ENCODE results near the gene OSBP2. TPM values are rescaled to one million over a fixed set of nuclear protein-coding genes. Genes with fewer than 3 reads are reported as not detected.

Gene OSBP2
- total and polyA plus RNA-seq, 10 of the 15 experiments (the other 5 are each of a cell fraction or from before 2014, with no cell fraction given), result 0.11 to 7.7 (median 3.6) TPM

DNA sequence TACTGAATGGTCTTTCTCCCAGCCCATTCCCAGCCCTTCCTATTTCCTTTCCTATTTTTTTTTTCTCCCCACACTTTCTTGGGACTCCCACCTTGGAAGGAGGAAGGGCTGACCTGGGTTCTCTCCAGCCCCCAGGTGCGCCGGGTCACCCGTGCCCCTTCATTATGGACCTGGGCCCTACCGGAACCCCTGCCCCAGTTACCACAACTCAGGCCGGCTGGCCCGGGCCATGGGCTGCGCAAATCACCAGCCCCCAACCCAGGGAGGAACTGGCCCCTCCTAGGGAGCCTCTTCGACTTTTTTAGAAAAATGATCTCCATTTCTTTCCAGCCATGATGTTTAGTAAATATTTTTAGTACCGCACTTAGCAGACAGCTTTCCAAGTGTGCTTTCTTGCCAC is 211.7 kb downstream of the OSBP2 start:
- Histone ChIP-seq H3K27me3 (replicated peaks in 1 of 2; ENCODE audit: control insufficient read depth in 2 of 2, insufficient read depth in 2 of 2, low read length in 1 of 2) (no peaks in the 10 kb centered on the region), H3K4me3 (no peak overlapping the region), H3K9me3 (replicated peaks; ENCODE audit: control insufficient read depth, insufficient read depth, low read length) (no peaks in the 10 kb centered on the region), H3K4me2 (ENCODE audit: control insufficient read depth, insufficient read depth) (no peak overlapping the region), H3K79me2 (ENCODE audit: control insufficient read depth, insufficient read depth, low read length) (no peaks in the 10 kb centered on the region), H3K4me1 (ENCODE audit: control insufficient read depth, insufficient read depth, low read length) (peaks cover 9% of the 10 kb centered on the region), H2AFZ (ENCODE audit: control insufficient read depth, low read depth, low read length) (no peak overlapping the region), H3K27ac (ENCODE audit: control insufficient read depth, insufficient read depth) (no peak overlapping the region), H3K9ac (ENCODE audit: control insufficient read depth, insufficient read depth, low read length) (no peak overlapping the region), H4K20me1 (ENCODE audit: control insufficient read depth, insufficient read depth) (no peaks in the 10 kb centered on the region), H3K36me3 (ENCODE audit: control insufficient read depth in 2 of 2, insufficient read depth in 2 of 2, low read length in 1 of 2) (peaks cover 0 to 6% of the 10 kb centered on the region in 2 experiments; a peak in 2 of 4 replicates)
- CTCF ChIA-PET, result interaction anchor here (5.9 kb wide), 1 partner anchor 15 kb away, joined by 45 read pairs; no protein-coding TSS in a partner anchor
- 82% methylated on average over 9 of the region's 9 CpGs for WGBS (ENCODE audit: insufficient coverage, insufficient replicate concordance, low lambda C conversion rate, missing lambda C conversion rate)
- in situ Hi-C loops (cut with MboI), result loop anchor here (25.0 kb wide), 2 partner anchors 144 to 269 kb away; partner anchors contain the start of gene SLC35E4
- SMC1A ChIA-PET (ENCODE audit: uncharacterized antibody, unreplicated experiment), result no interaction called here
- TF ChIP-seq, protein P1, sequence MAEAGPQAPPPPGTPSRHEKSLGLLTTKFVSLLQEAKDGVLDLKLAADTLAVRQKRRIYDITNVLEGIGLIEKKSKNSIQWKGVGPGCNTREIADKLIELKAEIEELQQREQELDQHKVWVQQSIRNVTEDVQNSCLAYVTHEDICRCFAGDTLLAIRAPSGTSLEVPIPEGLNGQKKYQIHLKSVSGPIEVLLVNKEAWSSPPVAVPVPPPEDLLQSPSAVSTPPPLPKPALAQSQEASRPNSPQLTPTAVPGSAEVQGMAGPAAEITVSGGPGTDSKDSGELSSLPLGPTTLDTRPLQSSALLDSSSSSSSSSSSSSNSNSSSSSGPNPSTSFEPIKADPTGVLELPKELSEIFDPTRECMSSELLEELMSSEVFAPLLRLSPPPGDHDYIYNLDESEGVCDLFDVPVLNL (IDR thresholded peaks at IDR 0.05; ENCODE audit: low read depth, low read length), result no peak
- TF ChIP-seq MEF2B (IDR thresholded peaks at IDR 0.05; ENCODE audit: partially characterized antibody, poor library complexity, severe bottlenecking), result no peak
- no peak for TF ChIP-seq RAD51 (IDR thresholded peaks at IDR 0.05)
- intact Hi-C loops (cut with micrococcal nuclease; ENCODE audit: unreplicated experiment), result no loop called here
- ATAC-seq (no peak), DNase-seq (ENCODE audit: low read depth, low spot score) (no peak), FAIRE-seq (no peak)
- BruUV-seq (replicated peaks), result no TSS peak
- POLR2A ChIA-PET, result no interaction called here
- RAD21 ChIA-PET (ENCODE audit: unreplicated experiment), result no interaction called here

DNA sequence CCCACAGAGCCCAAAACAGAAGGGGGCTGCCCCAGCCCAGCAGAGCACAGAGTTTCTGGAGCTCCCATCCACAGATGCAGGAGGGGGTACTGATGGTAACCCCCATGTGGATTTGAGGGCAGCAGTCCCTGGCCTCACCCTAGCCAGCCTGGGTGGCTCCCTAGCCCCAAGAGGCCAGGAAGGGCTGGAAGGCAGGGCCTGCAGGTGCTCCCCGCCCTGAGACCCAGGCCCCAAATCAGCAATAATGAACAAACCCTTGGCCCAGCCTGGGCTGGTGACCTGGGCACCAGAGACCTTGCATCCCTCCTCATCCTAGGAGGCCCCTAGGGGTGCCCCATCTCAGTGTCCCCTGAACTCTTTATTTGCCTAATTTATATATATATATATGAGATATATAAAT is 212.3 kb downstream of the OSBP2 start:
- no peak overlapping the region for H3K4me2 ChIP-seq (ENCODE audit: control insufficient read depth, insufficient read depth)
- no peak overlapping the region for H3K9ac ChIP-seq (ENCODE audit: control insufficient read depth, insufficient read depth, low read length)
- H3K4me3 ChIP-seq, result no peak overlapping the region
- H4K20me1 ChIP-seq (ENCODE audit: control insufficient read depth, insufficient read depth), result no peaks in the 10 kb centered on the region
- H3K79me2 ChIP-seq (ENCODE audit: control insufficient read depth, insufficient read depth, low read length), result no peaks in the 10 kb centered on the region
- no TSS peak for BruUV-seq (replicated peaks)
- ChIA-PET CTCF (interaction anchor here (5.9 kb wide), 1 partner anchor 15 kb away, joined by 45 read pairs; no protein-coding TSS in a partner anchor), SMC1A (ENCODE audit: uncharacterized antibody, unreplicated experiment) (no interaction called here), RAD21 (ENCODE audit: unreplicated experiment) (interaction anchor here (1.3 kb wide), 1 partner anchor 143 kb away, joined by 6 read pairs; no protein-coding TSS in a partner anchor), POLR2A (no interaction called here)
- H3K4me1 ChIP-seq (ENCODE audit: control insufficient read depth, insufficient read depth, low read length), result peaks cover 9% of the 10 kb centered on the region
- in situ Hi-C loops (cut with MboI), result loop anchor here (25.0 kb wide), 2 partner anchors 145 to 270 kb away; partner anchors contain the start of gene SLC35E4
- DNase-seq (ENCODE audit: low read depth, low spot score) (no peak), ATAC-seq (no peak), FAIRE-seq (no peak)
- H3K36me3 ChIP-seq (ENCODE audit: control insufficient read depth in 2 of 2, insufficient read depth in 2 of 2, low read length in 1 of 2), result peaks cover 0 to 6% of the 10 kb centered on the region in 2 experiments; a peak in 2 of 4 replicates
- no peaks in the 10 kb centered on the region for H3K27me3 ChIP-seq (replicated peaks in 1 of 2; ENCODE audit: control insufficient read depth in 2 of 2, insufficient read depth in 2 of 2, low read length in 1 of 2)
- intact Hi-C loops (cut with micrococcal nuclease; ENCODE audit: unreplicated experiment), result no loop called here
- no peaks in the 10 kb centered on the region for H3K9me3 ChIP-seq (replicated peaks; ENCODE audit: control insufficient read depth, insufficient read depth, low read length)
- WGBS (ENCODE audit: insufficient coverage, insufficient replicate concordance, low lambda C conversion rate, missing lambda C conversion rate), result 60% methylated on average over 1 of the region's 1 CpG
- H2AFZ ChIP-seq (ENCODE audit: control insufficient read depth, low read depth, low read length), result no peak overlapping the region
- H3K27ac ChIP-seq (ENCODE audit: control insufficient read depth, insufficient read depth), result no peak overlapping the region
- TF ChIP-seq SUZ12 (IDR thresholded peaks at IDR 0.05; ENCODE audit: unreplicated experiment) (no peak), NFYA (IDR thresholded peaks at IDR 0.05; ENCODE audit: borderline replicate concordance, low read depth, low read length) (no peak), POU2F2 (IDR thresholded peaks at IDR 0.05; ENCODE audit: borderline replicate concordance, low read depth, low read length) (no peak), CHD4 (IDR thresholded peaks at IDR 0.05) (no peak), ZSCAN29 (IDR thresholded peaks at IDR 0.05) (no peak), FOXM1 (IDR thresholded peaks at IDR 0.05; ENCODE audit: low read depth, low read length) (no peak), CEBPB (IDR thresholded peaks at IDR 0.05; ENCODE audit: borderline replicate concordance in 1 of 2, low read depth in 2 of 2, low read length in 2 of 2) (no peak)
- TF ChIP-seq, protein P2, sequence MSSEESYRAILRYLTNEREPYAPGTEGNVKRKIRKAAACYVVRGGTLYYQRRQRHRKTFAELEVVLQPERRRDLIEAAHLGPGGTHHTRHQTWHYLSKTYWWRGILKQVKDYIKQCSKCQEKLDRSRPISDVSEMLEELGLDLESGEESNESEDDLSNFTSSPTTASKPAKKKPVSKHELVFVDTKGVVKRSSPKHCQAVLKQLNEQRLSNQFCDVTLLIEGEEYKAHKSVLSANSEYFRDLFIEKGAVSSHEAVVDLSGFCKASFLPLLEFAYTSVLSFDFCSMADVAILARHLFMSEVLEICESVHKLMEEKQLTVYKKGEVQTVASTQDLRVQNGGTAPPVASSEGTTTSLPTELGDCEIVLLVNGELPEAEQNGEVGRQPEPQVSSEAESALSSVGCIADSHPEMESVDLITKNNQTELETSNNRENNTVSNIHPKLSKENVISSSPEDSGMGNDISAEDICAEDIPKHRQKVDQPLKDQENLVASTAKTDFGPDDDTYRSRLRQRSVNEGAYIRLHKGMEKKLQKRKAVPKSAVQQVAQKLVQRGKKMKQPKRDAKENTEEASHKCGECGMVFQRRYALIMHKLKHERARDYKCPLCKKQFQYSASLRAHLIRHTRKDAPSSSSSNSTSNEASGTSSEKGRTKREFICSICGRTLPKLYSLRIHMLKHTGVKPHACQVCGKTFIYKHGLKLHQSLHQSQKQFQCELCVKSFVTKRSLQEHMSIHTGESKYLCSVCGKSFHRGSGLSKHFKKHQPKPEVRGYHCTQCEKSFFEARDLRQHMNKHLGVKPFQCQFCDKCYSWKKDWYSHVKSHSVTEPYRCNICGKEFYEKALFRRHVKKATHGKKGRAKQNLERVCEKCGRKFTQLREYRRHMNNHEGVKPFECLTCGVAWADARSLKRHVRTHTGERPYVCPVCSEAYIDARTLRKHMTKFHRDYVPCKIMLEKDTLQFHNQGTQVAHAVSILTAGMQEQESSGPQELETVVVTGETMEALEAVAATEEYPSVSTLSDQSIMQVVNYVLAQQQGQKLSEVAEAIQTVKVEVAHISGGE (CRISPR knock-in tag; IDR thresholded peaks at IDR 0.05), result no peak
